Keratinocyte (primary cell): ENCODE results near the gene FBRSL1.

Experiments used
- CTCF ChIP-seq, 3 experiments: IDR thresholded peaks in 1 of 3; conservative IDR thresholded peaks in 1 of 3; optimal IDR thresholded peaks in 1 of 3; 2 replicates in 2 of 3; 3 replicates in 1 of 3; pipeline versions ENCODE3 to v1.5.1; 2011; ENCODE audit warnings: low read length in 3 of 3, mild to moderate bottlenecking in 3 of 3, moderate library complexity in 2 of 3, control low read depth in 1 of 3, inconsistent platforms in 1 of 3; ENCODE audit not compliant: insufficient read depth in 2 of 3; ENCODE audit errors: extremely low read depth in 1 of 3
- EZH2 ChIP-seq: IDR thresholded peaks from one replicate; pipeline ENCODE4 v1.6.1; 2012; ENCODE audit warnings: inconsistent platforms, mild to moderate bottlenecking, low read length, moderate library complexity

DNA sequence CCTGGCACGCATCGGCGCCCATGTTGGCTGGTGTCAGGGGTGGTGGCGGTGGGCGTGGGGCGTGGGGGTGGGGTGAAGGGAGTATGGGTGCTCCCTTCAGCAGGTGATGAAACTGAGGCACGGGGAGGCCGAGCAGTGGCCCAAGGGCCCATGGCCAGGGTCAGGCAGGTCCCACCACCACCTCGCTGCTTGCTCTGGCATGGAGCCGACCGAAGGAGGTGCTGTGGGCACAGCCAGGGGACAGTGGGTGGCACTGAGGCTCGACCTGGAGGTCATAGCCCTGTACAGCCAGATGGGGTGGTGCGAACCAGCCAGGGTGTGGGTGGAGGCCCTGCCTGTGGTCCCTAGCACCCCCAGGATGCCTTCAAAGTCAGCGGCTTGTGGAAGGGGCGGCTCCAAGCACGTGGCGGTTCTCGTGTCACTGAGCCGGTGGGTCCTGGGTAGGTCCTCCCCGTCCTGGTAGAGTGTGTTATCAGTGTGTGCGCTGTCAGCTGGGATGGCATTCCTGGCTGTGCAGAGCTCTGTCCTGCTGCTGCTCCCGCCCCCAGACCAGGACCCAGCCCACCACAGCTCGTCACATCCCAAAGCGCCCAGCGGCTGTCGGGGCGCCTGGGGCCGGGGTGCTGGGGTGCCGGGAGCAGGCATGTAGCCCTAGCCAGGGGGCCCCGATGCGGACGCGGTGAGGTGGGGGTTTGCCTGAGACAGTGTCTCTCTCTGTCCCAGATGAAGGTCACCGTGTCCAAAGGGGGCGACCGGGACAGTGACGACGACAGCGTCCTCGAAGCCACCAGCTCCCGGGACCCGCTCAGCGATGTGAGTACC, 35.3 kb downstream of the FBRSL1 start:
- no peak for TF ChIP-seq CTCF (optimal IDR thresholded peaks at IDR 0.05 in 1 of 3, IDR thresholded peaks at IDR 0.05 in 1 of 3, conservative IDR thresholded peaks at IDR 0.05 in 1 of 3; ENCODE audit: extremely low read depth in 1 of 3, insufficient read depth in 2 of 3, low read length in 3 of 3)
- no peak for TF ChIP-seq EZH2
